ENCODE results near the gene MEA1.

Gene MEA1

DNA sequence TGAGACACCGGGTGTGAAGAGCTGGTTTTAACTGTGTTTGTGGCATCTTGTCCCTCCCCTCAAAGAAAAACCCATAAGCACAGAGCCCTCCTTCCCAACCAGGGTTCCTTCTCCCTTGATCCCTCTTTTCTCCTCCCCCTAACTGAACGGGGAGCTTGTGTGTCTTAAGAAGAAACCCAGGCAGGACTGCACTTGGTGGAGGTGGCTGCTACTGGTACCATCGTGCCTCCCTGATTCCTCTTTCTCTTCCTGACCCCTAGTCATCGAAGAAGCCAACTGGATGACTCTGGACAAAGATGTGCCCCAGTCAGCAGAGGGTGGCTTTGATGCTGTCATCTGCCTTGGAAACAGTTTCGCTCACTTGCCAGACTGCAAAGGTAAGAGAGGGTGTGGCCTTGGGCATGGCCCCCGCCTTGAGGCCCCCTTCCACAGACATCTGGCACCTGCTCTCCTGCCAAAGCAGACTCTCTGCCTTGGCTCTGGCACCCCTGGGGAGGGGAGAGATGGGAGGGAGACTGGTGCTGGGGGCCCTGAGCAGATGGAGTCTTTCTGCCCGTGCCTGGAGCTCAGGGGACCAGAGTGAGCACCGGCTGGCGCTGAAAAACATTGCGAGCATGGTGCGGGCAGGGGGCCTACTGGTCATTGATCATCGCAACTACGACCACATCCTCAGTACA lies 51.1 kb downstream of the MEA1 start:
- H3K9me3 ChIP-seq (ENCODE audit: insufficient read depth, low read depth, low read length), result no peaks in the 10 kb centered on the region
- no peaks in the 10 kb centered on the region for H3K27me3 ChIP-seq (ENCODE audit: insufficient read depth, low read length, poor library complexity, severe bottlenecking)
- TF ChIP-seq, protein P1, sequence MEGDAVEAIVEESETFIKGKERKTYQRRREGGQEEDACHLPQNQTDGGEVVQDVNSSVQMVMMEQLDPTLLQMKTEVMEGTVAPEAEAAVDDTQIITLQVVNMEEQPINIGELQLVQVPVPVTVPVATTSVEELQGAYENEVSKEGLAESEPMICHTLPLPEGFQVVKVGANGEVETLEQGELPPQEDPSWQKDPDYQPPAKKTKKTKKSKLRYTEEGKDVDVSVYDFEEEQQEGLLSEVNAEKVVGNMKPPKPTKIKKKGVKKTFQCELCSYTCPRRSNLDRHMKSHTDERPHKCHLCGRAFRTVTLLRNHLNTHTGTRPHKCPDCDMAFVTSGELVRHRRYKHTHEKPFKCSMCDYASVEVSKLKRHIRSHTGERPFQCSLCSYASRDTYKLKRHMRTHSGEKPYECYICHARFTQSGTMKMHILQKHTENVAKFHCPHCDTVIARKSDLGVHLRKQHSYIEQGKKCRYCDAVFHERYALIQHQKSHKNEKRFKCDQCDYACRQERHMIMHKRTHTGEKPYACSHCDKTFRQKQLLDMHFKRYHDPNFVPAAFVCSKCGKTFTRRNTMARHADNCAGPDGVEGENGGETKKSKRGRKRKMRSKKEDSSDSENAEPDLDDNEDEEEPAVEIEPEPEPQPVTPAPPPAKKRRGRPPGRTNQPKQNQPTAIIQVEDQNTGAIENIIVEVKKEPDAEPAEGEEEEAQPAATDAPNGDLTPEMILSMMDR (conservative IDR thresholded peaks at IDR 0.05; ENCODE audit: low read length), result no peak
- no peak for TF ChIP-seq EZH2phosphoT487 (IDR thresholded peaks at IDR 0.05; ENCODE audit: borderline replicate concordance)
- no peaks in the 10 kb centered on the region for H3F3A ChIP-seq (ENCODE audit: low read depth)
- H3K4me2 ChIP-seq (ENCODE audit: low read depth, low read length, poor library complexity, severe bottlenecking), result no peak overlapping the region
- H3K9me2 ChIP-seq (replicated peaks; ENCODE audit: low read depth, low read length), result no peaks in the 10 kb centered on the region
- no peaks in the 10 kb centered on the region for H3K79me2 ChIP-seq (ENCODE audit: insufficient read depth, low read length)
- H3K4me3 ChIP-seq (ENCODE audit: low read length, poor library complexity, severe bottlenecking), result no peak overlapping the region
- H4K20me1 ChIP-seq (ENCODE audit: insufficient read depth, low read length, poor library complexity, severe bottlenecking), result no peaks in the 10 kb centered on the region
- no peaks in the 10 kb centered on the region for H3K36me3 ChIP-seq (ENCODE audit: insufficient read depth, low read length)
- H3K9ac ChIP-seq (ENCODE audit: low read depth, low read length, poor library complexity, severe bottlenecking), result no peak overlapping the region
- no peak overlapping the region for H2AFZ ChIP-seq (ENCODE audit: low read length)
- no peaks in the 10 kb centered on the region for H3K4me1 ChIP-seq (ENCODE audit: insufficient read depth, low read length, poor library complexity, severe bottlenecking)

DNA sequence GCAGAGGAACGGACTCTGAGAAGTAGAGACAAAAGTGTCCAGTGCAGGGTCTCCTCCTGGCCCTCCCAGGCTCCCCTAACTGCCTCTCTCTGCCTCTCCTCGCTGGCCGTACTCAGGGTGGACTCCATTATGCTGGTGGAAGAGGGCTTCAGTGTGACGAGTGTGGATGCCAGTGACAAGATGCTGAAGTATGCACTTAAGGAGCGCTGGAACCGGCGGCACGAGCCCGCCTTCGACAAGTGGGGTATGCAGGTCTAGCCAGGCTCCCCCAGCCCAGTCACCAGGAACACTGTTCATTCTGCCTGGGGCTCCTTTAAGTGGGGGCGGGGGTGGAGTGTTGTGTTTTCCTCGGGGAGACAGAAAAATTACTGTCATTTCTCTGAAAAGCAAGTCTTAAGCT lies 51.6 kb downstream of the MEA1 start:
- Histone ChIP-seq H3K4me2 (ENCODE audit: low read depth, low read length, poor library complexity, severe bottlenecking) (no peak overlapping the region), H3K4me3 (ENCODE audit: low read length, poor library complexity, severe bottlenecking) (no peak overlapping the region), H3K27me3 (ENCODE audit: insufficient read depth, low read length, poor library complexity, severe bottlenecking) (no peaks in the 10 kb centered on the region)

More for the DNA sequence above, 51.6 kb downstream of the MEA1 start:
- no peaks in the 10 kb centered on the region for H3K9me3 ChIP-seq (ENCODE audit: insufficient read depth, low read depth, low read length)
- no peak overlapping the region for H3K9ac ChIP-seq (ENCODE audit: low read depth, low read length, poor library complexity, severe bottlenecking)
- H3F3A ChIP-seq (ENCODE audit: low read depth), result no peaks in the 10 kb centered on the region
- H3K36me3 ChIP-seq (ENCODE audit: insufficient read depth, low read length), result no peaks in the 10 kb centered on the region
- TF ChIP-seq, protein P1 (conservative IDR thresholded peaks at IDR 0.05; ENCODE audit: low read length), result no peak
- no peak for TF ChIP-seq EZH2phosphoT487 (IDR thresholded peaks at IDR 0.05; ENCODE audit: borderline replicate concordance)
- H3K79me2 ChIP-seq (ENCODE audit: insufficient read depth, low read length), result no peaks in the 10 kb centered on the region
- H3K9me2 ChIP-seq (replicated peaks; ENCODE audit: low read depth, low read length), result no peaks in the 10 kb centered on the region
- H4K20me1 ChIP-seq (ENCODE audit: insufficient read depth, low read length, poor library complexity, severe bottlenecking), result no peaks in the 10 kb centered on the region
- H3K4me1 ChIP-seq (ENCODE audit: insufficient read depth, low read length, poor library complexity, severe bottlenecking), result no peaks in the 10 kb centered on the region
- H2AFZ ChIP-seq (ENCODE audit: low read length), result no peak overlapping the region
